Activated CD8-positive, alpha-beta T cell treated with anti-CD3 and anti-CD28 coated beads for 36 hours (primary cell): ENCODE measurements around the gene TRIP6. TPM values are rescaled to one million over a fixed set of nuclear protein-coding genes. Genes with fewer than 3 reads are reported as not detected.

Source experiments
- ATAC-seq: fragments of 200-7000 bp; cut with Tn5 transposase; one replicate; pipeline ENCODE4 v1.10.0; 2021; ENCODE audit warnings: mild to moderate bottlenecking, moderate library complexity
- CTCF ChIA-PET: fragments of 350-600 bp; sonication (Branson Sonifier 250); formaldehyde crosslinking; loops from one replicate; lab custom pipeline; 2021; ENCODE audit warnings: antibody characterized with exemption; lab: Charles Lee
- POLR2A ChIA-PET: fragments of 350-600 bp; sonication (Branson Sonifier 250); formaldehyde crosslinking; loops from one replicate; lab custom pipeline; 2021; ENCODE audit warnings: antibody characterized with exemption; lab: Charles Lee
- DNase-seq: peaks from one replicate; pipeline ENCODE4 v3.0.0-alpha.2; 2020
- H3K27ac Mint-ChIP-seq: one replicate; pipeline ENCODE4 v1.8.0; 2021; ENCODE audit warnings: mild to moderate bottlenecking, mixed read lengths
- H3K27me3 Mint-ChIP-seq: one replicate; pipeline ENCODE4 v1.8.0; 2021; ENCODE audit warnings: mixed read lengths
- H3K36me3 Mint-ChIP-seq: one replicate; pipeline ENCODE4 v1.8.0; 2021; ENCODE audit warnings: low read depth, mixed read lengths
- H3K4me1 Mint-ChIP-seq: one replicate; pipeline ENCODE4 v1.8.0; 2021; ENCODE audit warnings: low read depth, mixed read lengths
- H3K4me3 Mint-ChIP-seq: one replicate; pipeline ENCODE4 v1.8.0; 2021; ENCODE audit warnings: mild to moderate bottlenecking, moderate library complexity, mixed read lengths
- H3K9me3 Mint-ChIP-seq: one replicate; pipeline ENCODE4 v1.8.0; 2021; ENCODE audit warnings: mixed read lengths
- intact Hi-C: fragments of 100-400 bp; cut with micrococcal nuclease; formaldehyde crosslinking; loops from one replicate; pipeline ENCODE4 v1.10.0; 2022
- total RNA-seq, 2 experiments: library from RNA; stranded (reverse); gene quantifications; one replicate each; pipeline ENCODE4 v1.2.3, GENCODE V29; 2021
- TF ChIP-seq, protein P1 (sequence below): fragments of 200-600 bp; IDR thresholded peaks from one replicate; pipeline ENCODE4 v1.8.0; 2022; ENCODE audit warnings: antibody characterized with exemption, mild to moderate bottlenecking

TRIP6 gene
- total RNA-seq, 2 experiments from 2014 or later, result 27.5 to 28.4 TPM

DNA sequence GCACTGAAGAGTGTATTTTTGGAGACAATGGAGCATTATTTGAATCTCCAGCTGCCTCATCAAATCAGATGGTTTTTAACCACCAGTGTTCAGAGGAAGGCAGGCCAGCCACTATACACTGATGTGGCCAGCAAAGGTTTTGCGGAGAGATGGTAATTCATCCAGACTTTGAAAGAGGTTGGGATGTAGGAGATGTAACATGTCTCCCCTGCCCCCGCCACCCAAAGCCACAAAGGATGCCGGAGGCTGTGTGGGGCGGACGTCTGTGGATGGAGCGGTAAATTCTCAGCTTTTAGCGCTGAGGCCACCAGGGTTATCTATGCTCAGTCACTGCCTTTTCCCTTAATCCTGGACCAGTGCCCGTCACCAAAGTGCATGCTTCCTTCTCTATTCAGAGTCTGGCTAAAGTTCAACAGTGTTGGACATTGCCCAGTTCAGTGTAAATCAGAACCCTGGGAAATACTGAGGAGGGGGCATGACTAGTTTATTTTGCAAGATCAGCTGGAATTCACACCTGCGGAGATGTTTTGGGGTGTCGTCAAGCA, 3.7 kb upstream of the TRIP6 start:
- TF ChIP-seq, protein P1, sequence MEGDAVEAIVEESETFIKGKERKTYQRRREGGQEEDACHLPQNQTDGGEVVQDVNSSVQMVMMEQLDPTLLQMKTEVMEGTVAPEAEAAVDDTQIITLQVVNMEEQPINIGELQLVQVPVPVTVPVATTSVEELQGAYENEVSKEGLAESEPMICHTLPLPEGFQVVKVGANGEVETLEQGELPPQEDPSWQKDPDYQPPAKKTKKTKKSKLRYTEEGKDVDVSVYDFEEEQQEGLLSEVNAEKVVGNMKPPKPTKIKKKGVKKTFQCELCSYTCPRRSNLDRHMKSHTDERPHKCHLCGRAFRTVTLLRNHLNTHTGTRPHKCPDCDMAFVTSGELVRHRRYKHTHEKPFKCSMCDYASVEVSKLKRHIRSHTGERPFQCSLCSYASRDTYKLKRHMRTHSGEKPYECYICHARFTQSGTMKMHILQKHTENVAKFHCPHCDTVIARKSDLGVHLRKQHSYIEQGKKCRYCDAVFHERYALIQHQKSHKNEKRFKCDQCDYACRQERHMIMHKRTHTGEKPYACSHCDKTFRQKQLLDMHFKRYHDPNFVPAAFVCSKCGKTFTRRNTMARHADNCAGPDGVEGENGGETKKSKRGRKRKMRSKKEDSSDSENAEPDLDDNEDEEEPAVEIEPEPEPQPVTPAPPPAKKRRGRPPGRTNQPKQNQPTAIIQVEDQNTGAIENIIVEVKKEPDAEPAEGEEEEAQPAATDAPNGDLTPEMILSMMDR, result no peak
- ChIA-PET POLR2A (interaction anchor here (0.7 to 1.9 kb wide), 2 partner anchors 11 to 12 kb away, joined by 4 to 6 read pairs; partner anchors contain the start of genes SLC12A9 and SRRT), CTCF (interaction anchor here (1.4 kb wide), 1 partner anchor 11 kb away, joined by 4 read pairs; the partner anchor contains the start of gene SLC12A9)
- no peak for DNase-seq
- H3K36me3 Mint-ChIP-seq, result peaks cover 19% of the 10 kb centered on the region
- H3K4me3 Mint-ChIP-seq, result no peak overlapping the region
- no peak for ATAC-seq
- intact Hi-C loops, result no loop called here
- no peaks in the 10 kb centered on the region for H3K9me3 Mint-ChIP-seq
- no peaks in the 10 kb centered on the region for H3K27me3 Mint-ChIP-seq
- H3K27ac Mint-ChIP-seq, result no peak overlapping the region
- peaks cover 8% of the 10 kb centered on the region for H3K4me1 Mint-ChIP-seq

DNA sequence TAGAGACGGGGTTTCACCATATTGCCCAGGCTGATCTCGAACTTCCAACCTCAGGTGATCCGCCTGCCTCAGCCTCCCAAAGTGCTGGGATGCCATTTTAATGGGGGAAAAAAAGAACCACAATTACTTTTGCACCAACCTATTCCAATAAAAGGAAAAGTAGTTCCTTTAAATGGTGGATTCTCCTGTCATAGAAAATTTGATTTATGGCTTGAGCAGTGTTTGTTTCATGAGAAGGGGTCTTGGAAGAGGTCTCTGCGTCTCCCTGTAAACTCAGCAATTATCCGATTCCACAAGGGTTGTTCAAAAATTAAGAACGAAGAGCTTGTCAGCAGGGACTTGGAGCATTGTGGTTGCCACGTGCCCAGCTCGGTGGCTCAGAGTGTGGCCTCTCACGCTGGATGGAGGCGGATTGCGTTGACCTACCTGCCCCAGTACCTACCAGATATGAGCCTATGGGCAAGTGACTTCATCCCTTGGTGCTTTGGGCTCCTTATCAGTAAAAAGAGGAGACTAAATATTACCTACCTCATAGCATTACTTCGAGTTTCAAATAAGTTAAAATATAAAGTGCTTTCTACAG, 2.8 kb upstream of the TRIP6 start:
- Mint-ChIP-seq H3K27me3 (no peaks in the 10 kb centered on the region), H3K4me1 (peaks cover 8% of the 10 kb centered on the region), H3K27ac (peak overlapping the region; percentile 13), H3K4me3 (no peak overlapping the region), H3K36me3 (peaks cover 19% of the 10 kb centered on the region), H3K9me3 (no peaks in the 10 kb centered on the region)
- intact Hi-C loops, result no loop called here
- TF ChIP-seq, protein P1, result no peak
- ChIA-PET POLR2A (interaction anchor here (1.9 kb wide), 1 partner anchor 11 kb away, joined by 4 read pairs; the partner anchor contains the start of gene SRRT), CTCF (interaction anchor here (1.4 kb wide), 1 partner anchor 12 kb away, joined by 4 read pairs; the partner anchor contains the start of gene SLC12A9)
- DNase-seq (no peak), ATAC-seq (no peak)

- intact Hi-C loops, result no loop called here
- POLR2A ChIA-PET, result interaction anchor here (0.6 kb wide), 2 partner anchors 13 to 310 kb away, joined by 3 read pairs; partner anchors contain the start of gene SLC12A9
- TF ChIP-seq, protein P1, result no peak
- no peaks in the 10 kb centered on the region for H3K27me3 Mint-ChIP-seq
- CTCF ChIA-PET, result no interaction called here
- ATAC-seq, result no peak
- H3K9me3 Mint-ChIP-seq, result no peaks in the 10 kb centered on the region
- DNase-seq, result peak; percentile 15
- H3K27ac Mint-ChIP-seq, result no peak overlapping the region
- H3K4me1 Mint-ChIP-seq, result peaks cover 8% of the 10 kb centered on the region
- H3K36me3 Mint-ChIP-seq, result peaks cover 12% of the 10 kb centered on the region
- peak overlapping the region; percentile 10 for H3K4me3 Mint-ChIP-seq
These were observed 1.7 kb upstream of the TRIP6 start for GRCh38 chr7:100865372-100865911.

- intact Hi-C loops, result no loop called here
- TF ChIP-seq, protein P1, result no peak
- H3K9me3 Mint-ChIP-seq, result no peaks in the 10 kb centered on the region
- peak; percentile 63 for ATAC-seq
- peak; percentile 54 for DNase-seq
- H3K27ac Mint-ChIP-seq, result peak overlapping the region; percentile 95
- peaks cover 8% of the 10 kb centered on the region for H3K4me1 Mint-ChIP-seq
- peak overlapping the region; percentile 89 for H3K4me3 Mint-ChIP-seq
- CTCF ChIA-PET, result no interaction called here
- peaks cover 5% of the 10 kb centered on the region for H3K36me3 Mint-ChIP-seq
- H3K27me3 Mint-ChIP-seq, result no peaks in the 10 kb centered on the region
- POLR2A ChIA-PET, result interaction anchor here (0.8 to 1.6 kb wide), 5 partner anchors 9 to 23 kb away, joined by 3 to 7 read pairs (median 5); partner anchors contain the start of genes SLC12A9 and SRRT
These were observed 1.1 kb upstream of the TRIP6 start for GRCh38 chr7:100865938-100866728.
